Suprapubic skin (tissue), 2 donors: ENCODE results near the gene CGB2.

Experiments
- EP300 ChIP-seq: sonication (generic); formaldehyde crosslinking; IDR thresholded peaks from one replicate; pipeline ENCODE4 v1.6.1; 2017; ENCODE audit warnings: antibody characterized with exemption
- POLR2A ChIP-seq, 2 donors: fragments of 450-650 bp; IDR thresholded peaks; one replicate each; pipeline ENCODE4 v1.6.1; 2017; ENCODE audit warnings: antibody characterized with exemption in 2 of 2, mild to moderate bottlenecking in 2 of 2, moderate library complexity in 2 of 2

DNA sequence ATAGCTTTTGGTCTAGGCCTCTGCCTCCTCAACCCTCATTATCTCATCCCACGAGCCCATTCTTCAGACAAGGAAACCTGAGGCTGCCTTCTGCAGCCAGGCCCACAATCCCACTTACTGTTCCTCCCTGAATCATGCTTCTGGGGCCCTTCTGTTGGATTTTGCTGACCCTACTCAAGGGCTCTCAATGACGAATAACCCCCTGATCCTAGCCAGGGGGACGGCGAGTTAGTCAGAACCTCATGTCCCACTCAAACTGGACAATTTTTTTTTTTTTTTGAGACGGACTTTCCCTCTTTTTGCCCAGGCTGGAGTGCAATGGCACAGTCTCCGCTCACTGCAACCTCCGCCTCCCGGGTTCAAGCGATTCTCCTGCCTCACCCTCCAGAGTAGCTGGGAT, 9.6 kb upstream of the CGB2 start:
- no peak for TF ChIP-seq POLR2A (IDR thresholded peaks at IDR 0.05)
- TF ChIP-seq EP300 = no peak
